Activated naive CD8-positive, alpha-beta T cell treated with anti-CD3 and anti-CD28 coated beads for 36 hours (primary cell): ENCODE results near the gene ARHGAP22. TPM values are rescaled to one million over a fixed set of nuclear protein-coding genes. Genes with fewer than 3 reads are reported as not detected.

ENCODE experiments used
- DNase-seq: peaks from one replicate; pipeline ENCODE4 v3.0.0; 2021
- H3K27ac Mint-ChIP-seq: one replicate; pipeline ENCODE4 v1.8.0; 2022; ENCODE audit warnings: mild to moderate bottlenecking, moderate library complexity, mixed read lengths
- H3K27me3 Mint-ChIP-seq: one replicate; pipeline ENCODE4 v1.8.0; 2022; ENCODE audit warnings: mild to moderate bottlenecking, mixed read lengths
- H3K36me3 Mint-ChIP-seq: one replicate; pipeline ENCODE4 v1.8.0; 2021; ENCODE audit warnings: mild to moderate bottlenecking, mixed read lengths
- H3K4me1 Mint-ChIP-seq: one replicate; pipeline ENCODE4 v1.8.0; 2021; ENCODE audit warnings: mixed read lengths
- H3K4me3 Mint-ChIP-seq: one replicate; pipeline ENCODE4 v1.8.0; 2022; ENCODE audit warnings: mild to moderate bottlenecking, moderate library complexity, mixed read lengths
- H3K9me3 Mint-ChIP-seq: one replicate; pipeline ENCODE4 v1.8.0; 2022; ENCODE audit warnings: mixed read lengths
- total RNA-seq, 2 experiments: library from RNA; stranded (reverse); gene quantifications; one replicate each; pipeline ENCODE4 v1.2.3, GENCODE V29; 2021

The ARHGAP22 gene
- total RNA-seq, 2 experiments from 2014 or later, result not detected

DNA sequence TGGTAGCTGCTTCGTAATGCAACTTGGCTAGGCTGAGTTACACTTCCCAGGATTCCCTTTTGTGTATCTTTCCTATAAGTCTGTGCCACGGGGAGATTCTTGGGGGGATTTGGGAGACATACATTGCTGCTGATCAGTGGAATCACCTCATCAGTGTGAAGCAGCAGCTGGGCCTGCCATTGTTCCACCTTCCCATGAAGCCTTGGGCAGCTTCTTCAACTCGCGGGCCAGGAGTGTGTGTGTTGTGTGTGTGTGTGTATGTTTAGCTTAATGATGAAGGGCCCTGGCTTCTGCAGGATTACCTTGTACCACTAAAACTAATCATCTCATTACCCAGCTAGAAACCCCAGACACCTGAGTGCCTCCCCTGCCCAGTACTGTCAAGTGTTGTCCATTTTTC, 33.3 kb upstream of the ARHGAP22 start:
- no peak for DNase-seq
- Mint-ChIP-seq H3K4me1 (peaks cover 10% of the 10 kb centered on the region), H3K27ac (no peak overlapping the region), H3K27me3 (peaks cover 17% of the 10 kb centered on the region), H3K36me3 (no peaks in the 10 kb centered on the region), H3K4me3 (no peak overlapping the region), H3K9me3 (peaks cover 12% of the 10 kb centered on the region)

DNA sequence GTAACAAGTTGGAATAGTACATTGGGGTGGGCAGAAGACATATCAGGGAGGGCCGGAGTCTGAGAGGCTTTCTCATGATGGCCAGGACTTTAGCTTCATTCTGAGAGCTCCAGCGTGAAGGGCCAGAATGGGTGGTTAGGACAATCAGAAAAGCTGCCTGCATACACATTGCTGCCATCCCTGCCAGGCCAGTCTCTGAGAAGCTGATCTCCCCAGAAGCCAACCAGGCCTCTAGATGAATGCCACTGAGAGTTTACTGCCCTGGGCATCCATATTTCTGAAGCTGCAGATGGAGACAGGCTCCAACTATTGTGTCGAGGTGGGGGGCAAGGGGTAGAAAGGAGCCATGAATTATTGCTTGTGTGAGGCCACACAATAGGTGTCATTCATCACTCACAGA, 32.0 kb upstream of the ARHGAP22 start:
- H3K4me1 Mint-ChIP-seq, result peaks cover 10% of the 10 kb centered on the region
- no peak for DNase-seq
- H3K27ac Mint-ChIP-seq, result no peak overlapping the region
- peaks cover 17% of the 10 kb centered on the region for H3K27me3 Mint-ChIP-seq
- no peak overlapping the region for H3K4me3 Mint-ChIP-seq
- no peaks in the 10 kb centered on the region for H3K36me3 Mint-ChIP-seq
- H3K9me3 Mint-ChIP-seq, result peaks cover 11% of the 10 kb centered on the region

DNA sequence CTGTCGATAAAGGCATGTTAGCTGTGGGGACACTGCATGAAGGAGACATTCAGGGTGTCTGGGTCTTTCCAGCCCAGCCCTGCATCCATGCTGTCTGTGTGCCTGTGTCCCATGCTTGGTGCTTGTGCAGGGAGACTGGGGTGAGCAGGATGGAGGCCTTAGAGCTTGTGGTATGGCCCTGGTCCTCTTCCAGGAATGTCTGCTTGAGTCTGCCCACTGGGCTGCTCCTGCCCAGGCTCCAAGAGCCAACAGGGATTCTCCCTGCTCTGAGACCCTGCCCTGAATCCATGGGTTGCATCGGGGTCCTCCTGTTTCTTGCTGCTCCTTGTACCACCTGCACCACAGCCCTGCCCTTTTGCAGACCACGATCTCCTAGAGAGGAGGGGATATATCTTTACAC, 31.4 kb upstream of the ARHGAP22 start:
- Mint-ChIP-seq H3K36me3 (no peaks in the 10 kb centered on the region), H3K4me3 (no peak overlapping the region), H3K9me3 (peaks cover 6% of the 10 kb centered on the region), H3K27ac (no peak overlapping the region), H3K4me1 (peaks cover 10% of the 10 kb centered on the region), H3K27me3 (peaks cover 17% of the 10 kb centered on the region)
- no peak for DNase-seq

DNA sequence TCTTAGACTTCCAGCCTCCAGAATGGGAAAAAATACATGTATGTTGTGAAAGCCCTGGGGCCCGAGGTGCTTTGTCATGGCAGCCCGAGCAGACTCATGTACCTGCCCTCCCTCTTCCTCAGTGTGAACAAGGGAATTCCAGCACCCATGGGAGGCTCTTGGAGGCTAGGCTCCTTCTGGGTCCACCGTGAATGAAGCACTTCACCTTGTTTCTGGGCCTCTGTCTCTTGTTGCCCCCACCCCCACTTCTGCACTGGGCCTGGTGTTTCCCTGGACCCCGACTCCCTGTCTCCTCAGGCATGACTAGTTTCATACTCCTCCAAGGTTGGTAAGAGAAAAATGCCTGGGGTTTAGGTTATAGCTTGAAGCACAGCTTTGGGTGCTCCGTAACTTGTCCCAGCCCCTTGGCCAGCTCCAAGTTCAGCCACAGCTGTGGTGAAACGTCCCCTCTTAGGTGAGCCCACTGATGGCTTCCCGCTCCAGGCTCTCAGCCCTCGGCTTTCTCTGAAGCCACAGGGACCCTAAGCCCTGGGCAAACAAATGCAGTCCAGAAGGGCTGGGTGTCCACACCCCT, 30.2 kb upstream of the ARHGAP22 start:
- DNase-seq, result no peak
- no peaks in the 10 kb centered on the region for H3K36me3 Mint-ChIP-seq
- H3K4me1 Mint-ChIP-seq, result peaks cover 10% of the 10 kb centered on the region
- peaks cover 20% of the 10 kb centered on the region for H3K27me3 Mint-ChIP-seq
- H3K4me3 Mint-ChIP-seq, result no peak overlapping the region
- H3K9me3 Mint-ChIP-seq, result peaks cover 3% of the 10 kb centered on the region
- H3K27ac Mint-ChIP-seq, result no peak overlapping the region

DNA sequence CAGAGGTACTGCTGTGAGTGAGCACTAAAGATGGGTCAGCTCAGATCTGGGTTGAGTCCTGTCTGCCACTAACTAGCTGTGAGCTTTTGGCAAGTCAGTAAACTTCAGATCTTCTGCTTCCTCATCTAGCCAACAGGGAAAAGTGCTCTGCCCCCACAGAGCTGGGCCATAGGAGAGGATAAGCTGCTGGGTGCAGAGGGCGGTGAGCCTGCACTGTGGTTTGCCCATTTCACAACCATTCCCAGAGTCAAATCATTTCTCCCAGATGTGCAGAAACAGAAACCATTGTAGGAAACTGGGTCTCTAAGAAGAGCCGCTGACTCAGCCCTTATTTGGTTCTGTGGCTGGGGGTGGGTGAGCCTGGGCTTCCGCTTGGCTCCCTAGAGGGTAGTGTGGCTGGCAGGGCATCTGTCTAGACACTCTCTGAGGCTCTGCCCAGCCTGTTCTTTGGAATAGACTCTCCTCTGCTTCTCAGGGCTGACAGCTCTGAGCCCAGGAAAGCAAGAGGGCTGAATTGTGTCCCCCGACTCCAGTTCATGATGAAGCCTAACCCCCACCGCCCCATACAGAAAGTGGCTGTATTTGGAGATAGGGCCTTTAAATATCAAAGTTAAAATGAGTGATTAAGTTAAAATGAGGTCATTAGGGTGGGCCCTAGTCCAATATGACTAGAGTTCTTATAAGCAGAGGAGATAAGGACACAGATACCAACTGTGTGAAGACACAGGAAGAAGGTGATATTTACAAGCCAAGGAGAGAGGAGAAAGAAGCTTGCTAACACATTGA, 29.5 kb upstream of the ARHGAP22 start:
- peaks cover 10% of the 10 kb centered on the region for H3K4me1 Mint-ChIP-seq
- peaks cover 22% of the 10 kb centered on the region for H3K27me3 Mint-ChIP-seq
- H3K27ac Mint-ChIP-seq, result no peak overlapping the region
- H3K9me3 Mint-ChIP-seq, result no peaks in the 10 kb centered on the region
- DNase-seq, result peak; percentile 30
- H3K4me3 Mint-ChIP-seq, result no peak overlapping the region
- no peaks in the 10 kb centered on the region for H3K36me3 Mint-ChIP-seq

DNA sequence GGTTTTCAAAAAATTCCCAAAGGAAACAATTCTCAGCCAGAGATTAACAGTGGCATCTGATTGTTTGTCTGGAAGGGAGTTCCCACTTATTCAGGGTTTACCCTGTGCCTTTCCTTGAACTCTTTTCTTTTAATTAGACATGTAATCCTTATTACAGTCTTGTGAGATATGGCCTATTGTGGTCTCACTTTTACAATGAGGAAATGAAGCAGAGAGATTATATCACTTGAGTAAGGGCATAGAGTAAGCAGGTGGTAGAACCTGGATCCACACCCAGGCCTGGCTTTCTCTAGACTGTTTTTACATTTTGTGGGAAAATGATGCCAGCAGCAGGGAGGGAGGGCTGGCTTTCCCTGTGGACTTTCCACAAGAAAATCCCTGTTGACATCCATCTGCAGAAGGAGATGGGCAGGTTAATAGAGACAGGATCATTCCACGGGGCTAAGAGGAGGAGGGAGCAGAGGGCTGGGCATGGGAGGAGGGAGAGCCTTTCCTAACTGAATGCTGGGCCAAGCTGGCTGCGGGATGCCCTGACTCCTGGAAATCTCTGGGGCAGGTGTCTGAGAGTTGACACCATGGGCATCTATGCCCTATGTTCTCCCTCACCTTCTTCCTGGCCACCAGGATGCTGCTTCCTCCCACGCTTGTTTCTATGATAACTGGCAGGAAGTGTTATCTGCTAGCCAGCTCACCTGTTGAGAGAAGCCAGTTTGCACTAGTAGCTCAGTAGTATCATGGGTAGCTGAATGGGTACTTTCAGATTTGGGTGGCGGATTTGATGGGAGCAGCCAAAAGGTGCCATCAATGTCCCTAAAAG, 28.7 kb upstream of the ARHGAP22 start:
- no peaks in the 10 kb centered on the region for H3K36me3 Mint-ChIP-seq
- no peak overlapping the region for H3K27ac Mint-ChIP-seq
- H3K4me3 Mint-ChIP-seq, result no peak overlapping the region
- H3K4me1 Mint-ChIP-seq, result peaks cover 10% of the 10 kb centered on the region
- no peak for DNase-seq
- peaks cover 20% of the 10 kb centered on the region for H3K27me3 Mint-ChIP-seq
- no peaks in the 10 kb centered on the region for H3K9me3 Mint-ChIP-seq

DNA sequence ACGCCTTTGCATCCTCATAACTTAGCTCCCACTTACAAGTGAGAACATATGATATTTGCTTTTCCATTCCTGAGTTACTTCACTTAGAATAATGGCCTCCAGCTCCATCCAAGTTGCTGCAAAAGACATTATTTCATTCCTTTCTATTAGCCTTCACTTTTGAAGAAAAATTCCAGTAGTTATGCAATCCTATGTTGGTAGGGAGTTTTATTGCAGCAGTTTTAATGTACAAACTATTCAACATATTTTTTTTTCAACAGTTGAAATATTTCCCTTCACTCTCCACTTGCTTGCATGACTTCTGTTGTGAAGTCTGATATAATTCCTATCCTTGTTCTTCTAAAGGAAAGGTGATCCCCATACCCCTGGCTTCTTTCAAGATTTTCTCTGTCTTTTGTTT, 27.3 kb upstream of the ARHGAP22 start:
- H3K4me1 Mint-ChIP-seq, result peaks cover 10% of the 10 kb centered on the region
- no peak for DNase-seq
- no peaks in the 10 kb centered on the region for H3K9me3 Mint-ChIP-seq
- H3K27ac Mint-ChIP-seq, result no peak overlapping the region
- no peak overlapping the region for H3K4me3 Mint-ChIP-seq
- H3K27me3 Mint-ChIP-seq, result peaks cover 17% of the 10 kb centered on the region
- H3K36me3 Mint-ChIP-seq, result no peaks in the 10 kb centered on the region

DNA sequence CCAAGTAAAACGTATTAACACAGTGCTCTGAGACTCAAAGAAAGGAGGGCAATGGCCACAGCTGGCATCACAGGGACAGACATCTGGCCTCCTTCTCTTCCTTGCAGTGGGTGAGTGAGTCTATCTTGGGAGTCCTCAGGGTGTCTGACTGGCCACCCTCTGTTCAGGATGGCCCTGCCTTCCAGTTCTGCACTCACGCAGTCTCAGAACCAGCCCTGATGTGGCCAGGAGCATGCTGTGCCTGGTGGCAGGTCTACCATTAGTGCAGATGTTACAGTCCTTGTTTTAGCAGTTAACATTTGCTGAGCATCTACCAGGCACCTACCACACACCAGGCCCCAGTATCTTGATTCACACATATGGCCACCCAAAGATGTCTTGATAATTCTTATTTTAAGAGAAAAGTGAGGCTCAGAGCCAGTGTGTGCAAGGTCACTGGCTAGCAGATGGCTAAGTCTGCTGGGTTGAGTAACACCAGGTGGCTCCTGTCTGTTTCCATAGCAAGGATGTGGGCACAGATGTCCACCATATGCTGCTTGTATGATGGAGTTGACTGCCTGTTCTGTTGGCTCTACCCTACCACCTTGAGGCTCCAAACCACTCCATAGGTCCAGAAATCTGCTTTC, 23.2 kb upstream of the ARHGAP22 start:
- H3K36me3 Mint-ChIP-seq, result no peaks in the 10 kb centered on the region

DNA sequence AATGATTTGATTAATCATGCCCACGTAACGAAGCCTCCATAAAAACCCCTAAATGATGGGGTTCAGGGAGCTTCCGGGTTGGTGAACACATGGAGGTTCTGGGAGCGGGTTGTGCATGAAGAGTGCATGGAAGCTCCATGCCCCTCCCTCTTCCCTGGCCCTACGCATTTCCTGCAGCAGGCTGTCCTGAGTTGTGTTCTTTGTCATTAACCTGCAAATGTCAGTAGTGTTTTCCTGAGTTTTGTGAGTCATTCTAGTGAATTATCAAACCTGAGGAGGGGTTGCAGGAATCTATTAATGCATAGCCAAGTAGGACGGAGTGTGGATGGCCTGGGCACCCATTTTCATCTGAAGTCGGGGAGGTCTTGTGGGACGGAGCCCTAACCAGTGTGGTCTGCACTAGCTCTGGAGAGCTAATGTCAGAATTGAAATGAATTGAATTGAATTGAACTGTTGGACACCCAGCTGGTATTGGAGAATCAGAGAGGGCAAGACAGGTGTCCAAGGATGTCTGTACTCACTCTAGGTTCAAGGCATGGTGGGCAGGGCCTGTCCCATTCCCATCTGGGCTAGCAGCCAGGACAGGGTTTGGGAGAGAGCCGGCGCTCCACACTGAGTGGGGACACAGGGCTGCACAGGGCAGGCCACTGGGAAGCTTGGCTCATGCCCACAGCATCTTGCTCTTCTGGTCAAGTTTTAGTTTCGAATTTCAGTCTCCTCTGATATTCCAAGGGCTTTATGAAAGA, 22.3 kb upstream of the ARHGAP22 start:
- Mint-ChIP-seq H3K36me3 (no peaks in the 10 kb centered on the region), H3K4me1 (no peaks in the 10 kb centered on the region), H3K27ac (no peak overlapping the region), H3K9me3 (no peaks in the 10 kb centered on the region), H3K27me3 (peaks cover 26% of the 10 kb centered on the region), H3K4me3 (no peak overlapping the region)
- DNase-seq, result no peak

More for the DNA sequence above, 23.2 kb upstream of the ARHGAP22 start:
- Mint-ChIP-seq H3K9me3 (no peaks in the 10 kb centered on the region), H3K27ac (no peak overlapping the region), H3K4me3 (no peak overlapping the region), H3K4me1 (no peaks in the 10 kb centered on the region), H3K27me3 (peaks cover 22% of the 10 kb centered on the region)
- DNase-seq, result no peak

DNA sequence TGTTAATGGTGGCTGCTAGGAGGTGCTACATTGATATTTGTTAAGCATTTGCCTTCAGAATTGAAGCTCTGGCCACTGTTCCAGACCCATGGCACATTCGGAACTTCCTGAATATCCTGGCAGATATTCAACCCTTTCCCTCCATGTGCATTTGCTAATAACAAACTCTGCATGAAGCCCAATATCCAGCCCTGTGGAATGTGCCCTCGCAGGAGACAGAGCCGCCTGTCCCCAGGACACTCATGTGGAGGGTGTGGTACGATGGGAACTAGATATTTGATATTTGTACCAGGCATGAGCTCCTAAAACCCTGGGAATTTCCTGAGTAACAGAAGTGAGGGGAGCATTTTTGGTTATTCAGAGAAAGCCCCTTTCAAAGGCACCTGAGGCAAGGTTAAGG, 21.6 kb upstream of the ARHGAP22 start:
- H3K27me3 Mint-ChIP-seq, result peaks cover 26% of the 10 kb centered on the region
- H3K4me3 Mint-ChIP-seq, result no peak overlapping the region
- H3K9me3 Mint-ChIP-seq, result no peaks in the 10 kb centered on the region
- DNase-seq, result no peak
- H3K4me1 Mint-ChIP-seq, result no peaks in the 10 kb centered on the region
- no peaks in the 10 kb centered on the region for H3K36me3 Mint-ChIP-seq
- no peak overlapping the region for H3K27ac Mint-ChIP-seq

DNA sequence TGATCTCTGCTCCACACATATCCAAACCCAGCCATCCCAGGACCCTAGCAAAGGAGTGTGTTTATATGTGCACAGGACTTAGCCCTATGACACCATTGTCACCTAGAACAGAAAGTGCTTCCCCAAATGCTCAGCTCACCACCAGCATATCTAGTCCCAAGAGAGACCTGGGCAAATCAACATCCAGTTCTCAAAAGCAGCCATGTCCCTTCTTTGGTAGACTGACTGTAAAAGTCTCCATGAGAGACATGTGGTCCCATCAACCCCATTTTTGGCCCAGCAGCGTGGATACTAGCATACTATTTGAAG, 20.9 kb upstream of the ARHGAP22 start:
- Mint-ChIP-seq H3K27ac (no peak overlapping the region), H3K9me3 (no peaks in the 10 kb centered on the region), H3K4me3 (no peak overlapping the region), H3K27me3 (peaks cover 25% of the 10 kb centered on the region), H3K36me3 (no peaks in the 10 kb centered on the region), H3K4me1 (no peaks in the 10 kb centered on the region)
- no peak for DNase-seq

DNA sequence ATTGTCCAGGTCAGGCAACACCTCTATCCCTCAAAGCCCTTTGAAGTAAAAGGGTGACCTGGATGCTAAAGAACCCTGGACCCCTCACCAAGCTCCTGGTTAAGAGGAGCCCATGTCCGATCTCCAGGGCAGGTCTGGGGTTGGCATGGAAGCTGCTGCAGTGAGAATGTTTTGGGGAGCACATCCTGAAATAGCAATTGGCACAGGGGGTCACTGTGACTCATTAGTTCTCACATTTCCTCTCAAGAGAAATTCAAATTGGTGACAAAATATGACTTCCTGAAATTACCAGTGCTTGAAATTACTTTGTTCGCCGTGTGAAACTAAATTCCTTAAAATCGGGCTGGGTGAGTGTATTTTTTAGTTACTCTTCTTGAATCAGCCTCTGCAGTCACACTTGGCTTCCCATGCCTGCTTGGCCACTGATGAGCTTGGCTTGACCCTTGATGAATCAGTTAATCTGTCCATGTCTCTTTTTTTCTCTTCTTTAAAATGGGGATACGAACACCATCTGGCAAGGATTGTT, 18.8 kb upstream of the ARHGAP22 start:
- Mint-ChIP-seq H3K27ac (no peak overlapping the region), H3K4me3 (no peak overlapping the region), H3K9me3 (no peaks in the 10 kb centered on the region), H3K4me1 (no peaks in the 10 kb centered on the region), H3K36me3 (no peaks in the 10 kb centered on the region), H3K27me3 (peaks cover 30% of the 10 kb centered on the region)
- DNase-seq, result no peak

DNA sequence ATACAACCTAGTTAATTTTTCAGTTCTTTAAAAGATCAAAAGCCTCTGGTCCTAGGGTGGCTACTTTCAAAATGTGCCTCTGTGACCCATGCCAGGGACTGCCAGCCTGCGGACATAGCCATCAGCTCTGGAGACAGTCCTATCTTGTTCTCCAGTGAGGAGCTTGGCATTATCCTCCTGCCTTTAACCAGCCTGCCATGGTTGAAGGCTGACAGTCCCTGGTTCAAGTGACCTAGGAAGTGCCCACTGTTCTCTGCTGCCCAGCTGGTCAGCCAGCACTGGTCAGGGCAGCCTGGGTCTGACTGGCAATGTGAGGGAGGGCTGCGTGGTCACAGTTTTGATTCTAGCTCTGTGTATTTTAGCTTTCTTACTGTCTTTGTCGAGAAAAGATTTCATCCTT, 18.1 kb upstream of the ARHGAP22 start:
- H3K27ac Mint-ChIP-seq, result no peak overlapping the region
- no peaks in the 10 kb centered on the region for H3K9me3 Mint-ChIP-seq
- no peak overlapping the region for H3K4me3 Mint-ChIP-seq
- peaks cover 30% of the 10 kb centered on the region for H3K27me3 Mint-ChIP-seq
- no peaks in the 10 kb centered on the region for H3K4me1 Mint-ChIP-seq
- no peaks in the 10 kb centered on the region for H3K36me3 Mint-ChIP-seq
- DNase-seq, result no peak

DNA sequence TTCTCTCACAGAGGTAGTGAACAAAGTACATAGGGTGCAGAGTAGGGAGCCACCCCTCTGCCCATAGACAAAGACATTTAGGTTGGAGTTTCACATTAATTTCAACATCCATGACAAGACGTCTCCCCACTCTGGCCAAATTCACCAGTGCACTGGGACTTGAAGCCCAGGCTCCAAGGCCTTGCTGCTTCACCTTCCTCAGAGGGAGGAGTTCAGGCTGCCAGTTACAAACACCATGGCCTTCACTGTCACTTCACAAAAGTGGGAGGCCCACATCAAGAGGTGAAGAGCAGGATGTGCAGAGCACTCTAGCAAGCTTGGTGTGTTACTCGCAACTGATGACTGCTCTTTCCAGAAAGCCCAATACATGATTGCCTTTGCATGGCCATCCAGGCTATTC, 15.8 kb upstream of the ARHGAP22 start:
- Mint-ChIP-seq H3K27me3 (peaks cover 24% of the 10 kb centered on the region), H3K27ac (no peak overlapping the region), H3K36me3 (no peaks in the 10 kb centered on the region), H3K4me1 (no peaks in the 10 kb centered on the region), H3K9me3 (peaks cover 5% of the 10 kb centered on the region), H3K4me3 (no peak overlapping the region)
- no peak for DNase-seq
